ENCODE data around the gene CTAG1B. TPM values are rescaled to one million over a fixed set of nuclear protein-coding genes. Genes with fewer than 3 reads are reported as not detected.

CTAG1B gene
- total and polyA plus RNA-seq, 2 of the 8 experiments (the other 6 are each of a cell fraction or from before 2014, with no cell fraction given), result not detected

GRCh38 chrX:154593201-154593600 is 25.9 kb downstream of the CTAG1B start:
- Histone ChIP-seq H3K27ac (ENCODE audit: low read depth, low read length) (no peak overlapping the region), H3K4me3 (ENCODE audit: extremely low read depth in 1 of 4, insufficient read depth in 2 of 4, low read depth in 3 of 4, low read length in 4 of 4) (no peak overlapping the region), H4K8ac (ENCODE audit: extremely low read depth, insufficient read depth, low read length) (no peak overlapping the region), H3K23ac (ENCODE audit: insufficient read length) (no peak overlapping the region), H3K56ac (replicated peaks; ENCODE audit: insufficient read length, low read depth, low read length) (no peak overlapping the region), H3K27me3 (replicated peaks in 1 of 4; ENCODE audit: control insufficient read depth in 3 of 4, extremely low read depth in 1 of 4, insufficient read depth in 3 of 4, low read length in 3 of 4) (no peaks in the 10 kb centered on the region), H3K18ac (ENCODE audit: extremely low read depth, low read length) (no peak overlapping the region), H3K14ac (ENCODE audit: insufficient read length) (no peak overlapping the region), H2BK15ac (ENCODE audit: low read length) (no peak overlapping the region), H3K23me2 (ENCODE audit: low read depth, low read length) (no peaks in the 10 kb centered on the region), H2BK12ac (ENCODE audit: low read depth, low read length) (no peak overlapping the region), H3K4me2 (ENCODE audit: insufficient read depth in 1 of 2, low read depth in 2 of 2, low read length in 2 of 2) (no peak overlapping the region), H3K4ac (replicated peaks; ENCODE audit: insufficient read length, low read depth, low read length) (no peak overlapping the region), H2BK120ac (replicated peaks; ENCODE audit: low read depth, low read length) (no peak overlapping the region), H3K9me3 (ENCODE audit: insufficient read depth in 2 of 2, low read depth in 1 of 2, low read length in 1 of 2) (peaks cover 3 to 8% of the 10 kb centered on the region in 2 experiments; a peak in 3 of 4 replicates), H4K91ac (replicated peaks; ENCODE audit: insufficient read length, low read length) (no peak overlapping the region), H3K4me1 (replicated peaks in 1 of 4; ENCODE audit: control insufficient read depth in 3 of 4, insufficient read depth in 4 of 4, low read length in 3 of 4) (peaks cover 0 to 8% (median 0%) of the 10 kb centered on the region in 4 experiments; a peak in 3 of 7 replicates), H4K20me1 (replicated peaks in 1 of 2; ENCODE audit: control insufficient read depth in 1 of 2, insufficient read depth in 2 of 2, low read length in 2 of 2) (no peaks in the 10 kb centered on the region), H3K36me3 (ENCODE audit: control insufficient read depth in 2 of 4, insufficient read depth in 4 of 4, low read length in 3 of 4) (no peaks in the 10 kb centered on the region), H2BK20ac (ENCODE audit: low read length) (no peak overlapping the region), H4K5ac (ENCODE audit: insufficient read length, low read depth, low read length) (no peak overlapping the region), H2AK5ac (ENCODE audit: low read depth, low read length) (no peak overlapping the region), H3K79me2 (ENCODE audit: control insufficient read depth in 1 of 2, insufficient read depth in 2 of 2, low read length in 2 of 2) (no peaks in the 10 kb centered on the region), H2AFZ (ENCODE audit: low read length) (no peak overlapping the region), H3K9ac (replicated peaks in 1 of 4; ENCODE audit: extremely low read depth in 1 of 4, low read depth in 3 of 4, low read length in 3 of 4) (no peak overlapping the region), H2BK5ac (ENCODE audit: low read depth, low read length) (no peak overlapping the region), H3K79me1 (ENCODE audit: low read depth, low read length) (no peaks in the 10 kb centered on the region)
- WGBS, 2 experiments (ENCODE audit: extremely low coverage in 1 of 2, insufficient coverage in 1 of 2, insufficient read length in 1 of 2, insufficient replicate concordance in 2 of 2, low coverage in 1 of 2, low lambda C conversion rate in 2 of 2, missing lambda C conversion rate in 1 of 2), result 100% methylated on average over 3 of the region's 5 CpGs; no CpG with 5 or more reads in 1 of the 2 experiments
- DNase-seq (ENCODE audit: low read depth in 1 of 2, low spot score in 2 of 2) (no peak), FAIRE-seq (no peak)
- POLR2A ChIA-PET (ENCODE audit: partially characterized antibody), result no interaction called here
- CTCF ChIA-PET (ENCODE audit: partially characterized antibody), result interaction anchor here (1.1 to 1.4 kb wide), 2 partner anchors 19 to 155 kb away, joined by 4 to 6 read pairs; no protein-coding TSS in a partner anchor
- TF ChIP-seq SIN3A (conservative IDR thresholded peaks at IDR 0.05 in 1 of 2, IDR thresholded peaks at IDR 0.05 in 1 of 2; ENCODE audit: low read depth in 1 of 2, low read length in 2 of 2), result no peak
- no peak for TF ChIP-seq SRF (IDR thresholded peaks at IDR 0.05; ENCODE audit: low read depth, low read length)
- no peak for TF ChIP-seq CHD2 (IDR thresholded peaks at IDR 0.05; ENCODE audit: low read length)
